GM12892 (cell line): ENCODE data around the gene CPSF4.

Experiments used
- POLR2A ChIP-seq: IDR thresholded peaks from 2 replicates; pipeline ENCODE4 v1.6.1; 2011; ENCODE audit warnings: low read depth, low read length, control low read depth
- POLR2AphosphoS5 ChIP-seq: IDR thresholded peaks from 2 replicates; pipeline ENCODE4 v1.6.1; 2011; ENCODE audit warnings: low read depth, low read length, control low read depth

DNA sequence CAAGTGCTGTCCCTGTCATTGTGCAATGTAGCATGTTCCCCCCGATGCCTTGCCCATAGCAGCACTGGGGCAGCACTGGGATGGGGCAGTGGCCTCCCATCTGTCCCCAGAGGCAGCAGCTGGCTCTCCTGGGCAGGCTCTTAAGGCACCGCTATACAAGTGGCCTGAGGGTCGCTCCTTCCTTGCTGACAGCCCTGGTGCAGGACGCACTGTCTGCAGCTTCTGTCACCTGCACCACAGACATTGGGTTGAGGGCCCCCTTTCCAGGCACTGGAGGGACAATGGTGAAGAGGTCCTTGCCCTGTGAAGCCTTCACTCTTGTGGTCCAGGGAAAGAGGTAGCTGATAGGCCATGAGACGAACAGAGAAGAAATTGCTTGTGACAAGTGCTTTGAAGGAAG, 10.6 kb downstream of the CPSF4 start:
- TF ChIP-seq POLR2A, result no peak
- no peak for TF ChIP-seq POLR2AphosphoS5
